ENCODE measurements around the gene PTGES. TPM values are rescaled to one million over a fixed set of nuclear protein-coding genes. Genes with fewer than 3 reads are reported as not detected.

The PTGES gene
- total RNA-seq, 2 experiments from 2014 or later = 0.25 to 0.38 TPM

GRCh38 chr9:129718647-129719046, 34.2 kb downstream of the PTGES start:
- no peaks in the 10 kb centered on the region for H3K9me3 Mint-ChIP-seq

DNA sequence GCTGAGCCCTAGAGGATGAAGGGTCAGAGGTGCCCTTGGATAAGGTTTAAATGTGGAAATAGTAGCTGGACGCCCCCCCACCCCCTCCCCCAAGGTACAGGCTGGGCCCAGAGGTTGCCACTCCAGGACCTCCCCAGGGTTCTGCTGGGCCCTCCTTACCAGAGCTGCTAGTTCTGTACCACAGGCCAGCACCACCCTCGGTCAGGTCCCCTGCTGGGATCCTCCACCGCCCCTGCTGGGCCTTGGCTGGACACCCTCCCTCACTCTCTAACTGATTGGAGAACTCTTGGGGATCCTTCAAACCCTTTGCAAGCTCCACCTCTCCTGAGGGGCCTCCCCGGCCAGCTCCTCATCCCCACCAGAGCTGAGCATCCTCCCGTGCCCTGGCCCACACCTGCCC, 34.9 kb downstream of the PTGES start:
- no peak for TF ChIP-seq CTCF (IDR thresholded peaks at IDR 0.05)
- Mint-ChIP-seq H3K4me1 (ENCODE audit: low read depth) (peaks cover 3% of the 10 kb centered on the region), H3K9me3 (no peaks in the 10 kb centered on the region), H3K27ac (no peak overlapping the region), H3K27me3 (peaks cover 11% of the 10 kb centered on the region), H3K4me3 (no peak overlapping the region), H3K36me3 (ENCODE audit: low read depth) (no peaks in the 10 kb centered on the region)
- no peaks in the 10 kb centered on the region for H3K36me3 ChIP-seq (ENCODE audit: insufficient read depth, low read length)
- CTCF ChIA-PET = interaction anchor here (1.2 kb wide), 1 partner anchor 8 kb away, joined by 3 read pairs; no protein-coding TSS in a partner anchor
- H3K27ac ChIP-seq (ENCODE audit: low read depth in 1 of 2, low read length in 2 of 2) = no peak overlapping the region
- H3K4me3 ChIP-seq (ENCODE audit: low read length) = no peak overlapping the region
- no peaks in the 10 kb centered on the region for H3K9me3 ChIP-seq (ENCODE audit: control insufficient read depth in 1 of 2, insufficient read depth in 1 of 2, low read length in 2 of 2)
- POLR2A ChIA-PET = no interaction called here
- intact Hi-C loops (cut with DNase I, micrococcal nuclease) = no loop called here
- H3K4me1 ChIP-seq (ENCODE audit: insufficient read depth, low read length) = peaks cover 5% of the 10 kb centered on the region
- no peak for ATAC-seq (ENCODE audit: poor library complexity)
- H3K27me3 ChIP-seq (ENCODE audit: control insufficient read depth in 1 of 2, insufficient read depth in 2 of 2, low read length in 2 of 2) = peaks cover 0 to 3% of the 10 kb centered on the region in 2 experiments
- no peak for DNase-seq

More at GRCh38 chr9:129718647-129719046, 34.2 kb downstream of the PTGES start:
- H3K4me3 Mint-ChIP-seq = no peak overlapping the region
- ChIA-PET POLR2A (no interaction called here), CTCF (interaction anchor here (1.2 kb wide), 1 partner anchor 8 kb away, joined by 3 read pairs; no protein-coding TSS in a partner anchor)
- Histone ChIP-seq H3K4me1 (ENCODE audit: insufficient read depth, low read length) (no peaks in the 10 kb centered on the region), H3K4me3 (ENCODE audit: low read length) (no peak overlapping the region), H3K27ac (ENCODE audit: low read depth in 1 of 2, low read length in 2 of 2) (no peak overlapping the region), H3K9me3 (ENCODE audit: control insufficient read depth in 1 of 2, insufficient read depth in 1 of 2, low read length in 2 of 2) (no peaks in the 10 kb centered on the region), H3K27me3 (ENCODE audit: control insufficient read depth in 1 of 2, insufficient read depth in 2 of 2, low read length in 2 of 2) (peaks cover 0 to 3% of the 10 kb centered on the region in 2 experiments), H3K36me3 (ENCODE audit: insufficient read depth, low read length) (no peaks in the 10 kb centered on the region)
- TF ChIP-seq CTCF (IDR thresholded peaks at IDR 0.05) = no peak
- ATAC-seq (ENCODE audit: poor library complexity) (no peak), DNase-seq (no peak)
- H3K27me3 Mint-ChIP-seq = peaks cover 11% of the 10 kb centered on the region
- no peaks in the 10 kb centered on the region for H3K4me1 Mint-ChIP-seq (ENCODE audit: low read depth)
- H3K27ac Mint-ChIP-seq = no peak overlapping the region
- intact Hi-C loops (cut with DNase I, micrococcal nuclease) = no loop called here
- H3K36me3 Mint-ChIP-seq (ENCODE audit: low read depth) = no peaks in the 10 kb centered on the region

DNA sequence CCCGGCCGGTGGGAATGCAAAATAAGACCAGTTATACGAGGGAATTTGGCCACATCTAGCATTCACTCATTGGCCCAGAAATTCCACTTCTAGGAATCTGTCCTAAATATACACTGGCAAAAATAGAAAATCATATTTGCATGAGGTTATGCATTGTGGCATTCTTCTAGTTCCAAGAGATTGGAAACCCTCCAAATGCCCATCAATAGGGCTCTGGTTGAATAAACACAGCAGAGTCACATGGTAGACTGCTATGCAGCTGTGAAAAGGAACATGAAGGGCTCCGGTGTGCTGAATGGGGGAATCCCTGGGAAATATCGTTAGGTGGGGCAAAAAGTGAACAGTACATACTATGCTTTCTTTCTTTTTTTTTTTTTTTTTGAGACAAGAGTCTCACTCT, 36.8 kb downstream of the PTGES start:
- H3K27me3 ChIP-seq (ENCODE audit: control insufficient read depth in 1 of 2, insufficient read depth in 2 of 2, low read length in 2 of 2) = no peaks in the 10 kb centered on the region
- Mint-ChIP-seq H3K27ac (no peak overlapping the region), H3K4me1 (ENCODE audit: low read depth) (peaks cover 17% of the 10 kb centered on the region), H3K36me3 (ENCODE audit: low read depth) (no peaks in the 10 kb centered on the region), H3K4me3 (no peak overlapping the region), H3K9me3 (no peaks in the 10 kb centered on the region), H3K27me3 (peaks cover 11% of the 10 kb centered on the region)
- H3K4me1 ChIP-seq (ENCODE audit: insufficient read depth, low read length) = peaks cover 24% of the 10 kb centered on the region
- DNase-seq = no peak
- TF ChIP-seq CTCF (IDR thresholded peaks at IDR 0.05) = no peak
- ChIA-PET POLR2A (no interaction called here), CTCF (interaction anchor here (1.2 kb wide), 1 partner anchor 11 kb away, joined by 5 read pairs; no protein-coding TSS in a partner anchor)
- no peaks in the 10 kb centered on the region for H3K36me3 ChIP-seq (ENCODE audit: insufficient read depth, low read length)
- H3K9me3 ChIP-seq (ENCODE audit: control insufficient read depth in 1 of 2, insufficient read depth in 1 of 2, low read length in 2 of 2) = no peaks in the 10 kb centered on the region
- intact Hi-C loops (cut with DNase I, micrococcal nuclease) = no loop called here
- no peak overlapping the region for H3K27ac ChIP-seq (ENCODE audit: low read depth in 1 of 2, low read length in 2 of 2)
- no peak for ATAC-seq (ENCODE audit: poor library complexity)
- no peak overlapping the region for H3K4me3 ChIP-seq (ENCODE audit: low read length)

All from CD4-positive, alpha-beta T cell (primary cell).